Psoas muscle (tissue), 8 donors: ENCODE measurements around the gene VIM. TPM values are rescaled to one million over a fixed set of nuclear protein-coding genes. Genes with fewer than 3 reads are reported as not detected.

ENCODE experiments used
- ATAC-seq, 4 donors: fragments of 200-7000 bp; cut with Tn5 transposase; one replicate each; pipeline ENCODE4 v1.9.1; 2020; ENCODE audit warnings: moderate library complexity in 3 of 4, mild to moderate bottlenecking in 2 of 4
- DNase-seq, 2 donors: peaks; one replicate each; pipeline ENCODE4 v3.0.0-alpha.2; 2020
- H3K27ac ChIP-seq: fragments of 200-600 bp; one replicate; pipeline ENCODE4 v1.8.0; 2022
- H3K27me3 ChIP-seq, 3 donors: fragments of 200-600 bp in 1 of 3; one replicate each; pipeline versions ENCODE4 v1.6.1 to v1.8.0; 2013 to 2022; ENCODE audit warnings: low read length in 2 of 3, mild to moderate bottlenecking in 2 of 3, moderate library complexity in 1 of 3; ENCODE audit not compliant: insufficient read depth in 3 of 3
- H3K36me3 ChIP-seq, 2 donors: fragments of 200-600 bp in 1 of 2; one replicate each; pipeline versions ENCODE4 v1.6.1 to v1.8.0; 2013 to 2022; ENCODE audit warnings: low read depth in 1 of 2, mild to moderate bottlenecking in 1 of 2, moderate library complexity in 1 of 2; ENCODE audit not compliant: insufficient read depth in 1 of 2
- H3K4me1 ChIP-seq: fragments of 200-600 bp; one replicate; pipeline ENCODE4 v1.8.0; 2022
- H3K4me3 ChIP-seq: fragments of 200-600 bp; one replicate; pipeline ENCODE4 v1.8.0; 2022; ENCODE audit warnings: mild to moderate bottlenecking
- H3K9me3 ChIP-seq: fragments of 200-600 bp; one replicate; pipeline ENCODE4 v1.8.0; 2022
- CTCF ChIP-seq: fragments of 200-600 bp; IDR thresholded peaks from one replicate; pipeline ENCODE4 v1.8.0; 2022; ENCODE audit warnings: antibody characterized with exemption
- WGBS, 3 donors: extraction: QIAGEN DNeasy Blood & Tissue Kit; methylation state at CpG; one replicate each; pipeline versions ENCODE4 v1.1.6 to v1.1.7; 2013; 5-methylcytosine and 5-hydroxymethylcytosine counted together
- intact Hi-C, 2 donors: fragments of 100-400 bp; cut with DNase I; formaldehyde crosslinking; loops; one replicate each; pipeline versions ENCODE4 v1.11.0 to v1.14.2; 2022
- polyA plus RNA-seq, 3 donors: library from polyadenylated mRNA; stranded (reverse); fragments of 200-250 nt; gene quantifications; one replicate each; pipeline ENCODE4 v1.2.3, GENCODE V29; 2013
- total RNA-seq, 4 donors: library from RNA; stranded (reverse); fragmentation: NEBNext Ultra II Directional in 2 of 4; extraction: Animal tissue kit (Norgen Biotek cat#: 25700) in 2 of 4; gene quantifications; one replicate each; pipeline versions ENCODE4 v1.2.1 to v1.2.4, GENCODE V29; 2021 to 2023
- donor health status: healthy with polysubstance abuse.
- donor health status: DM: no; HTN: no; CAD: no; lungs with moderate emphysema.
- donor health status: Bipolar disorder and iron deficiency.
- donor health status: healthy.
- donor health status: DM: yes; HTN: yes; CAD: no.
- donor health status: DM: no; HTN: no; CAD: no.
- donor health status: DM: no; HTN: no; CAD: no.
- donor health status: DM: yes; HTN: yes; CAD: no.

Gene VIM
- total and polyA plus RNA-seq, 7 donors, result 126 to 443 (median 197) TPM

GRCh38 chr10:17237149-17237527 is 9.1 kb downstream of the VIM start:
- Histone ChIP-seq H3K9me3 (no peaks in the 10 kb centered on the region), H3K27ac (no peak overlapping the region), H3K27me3 (peaks cover 0 to 25% (median 3%) of the 10 kb centered on the region in 3 donors), H3K4me3 (no peak overlapping the region), H3K4me1 (peaks cover 39% of the 10 kb centered on the region), H3K36me3 (peaks cover 3 to 58% of the 10 kb centered on the region in 2 donors)
- 69 to 74% (median 74%) methylated on average over 5 of the region's 5 CpGs for WGBS, 3 donors
- DNase-seq (no peak), ATAC-seq (no peak)
- intact Hi-C loops, result no loop called here
- no peak for TF ChIP-seq CTCF

GRCh38 chr10:17237915-17238444 is 9.9 kb downstream of the VIM start:
- intact Hi-C loops, result no loop called here

GRCh38 chr10:17238445-17239291 is 10.6 kb downstream of the VIM start:
- no peak for DNase-seq
- Histone ChIP-seq H3K27ac (no peak overlapping the region), H3K36me3 (peaks cover 0 to 46% of the 10 kb centered on the region in 2 donors), H3K4me1 (peaks cover 24% of the 10 kb centered on the region), H3K27me3 (peaks cover 0 to 12% (median 3%) of the 10 kb centered on the region in 3 donors), H3K9me3 (no peaks in the 10 kb centered on the region), H3K4me3 (no peak overlapping the region)
- TF ChIP-seq CTCF, result no peak
- 46 to 57% (median 54%) methylated on average over 12 of the region's 12 CpGs for WGBS, 3 donors
- peak in 1 of 4 donors; percentile 38 for ATAC-seq
- intact Hi-C loops, result no loop called here

More at GRCh38 chr10:17237915-17238444, 9.9 kb downstream of the VIM start:
- H3K27ac ChIP-seq, result no peak overlapping the region
- H3K4me3 ChIP-seq, result no peak overlapping the region
- DNase-seq (no peak), ATAC-seq (no peak)
- peaks cover 31% of the 10 kb centered on the region for H3K4me1 ChIP-seq
- no peak for TF ChIP-seq CTCF
- H3K27me3 ChIP-seq, result peaks cover 0 to 17% (median 3%) of the 10 kb centered on the region in 3 donors
- 77 to 88% (median 82%) methylated on average over 4 of the region's 4 CpGs for WGBS, 3 donors
- peaks cover 3 to 50% of the 10 kb centered on the region in 2 donors for H3K36me3 ChIP-seq
- no peaks in the 10 kb centered on the region for H3K9me3 ChIP-seq

GRCh38 chr10:17239345-17240085 is 11.5 kb downstream of the VIM start:
- intact Hi-C loops, result no loop called here
- H3K27me3 ChIP-seq, result peaks cover 0 to 6% (median 3%) of the 10 kb centered on the region in 3 donors
- no peak for TF ChIP-seq CTCF
- H3K4me3 ChIP-seq, result no peak overlapping the region
- H3K9me3 ChIP-seq, result no peaks in the 10 kb centered on the region
- H3K4me1 ChIP-seq, result peaks cover 23% of the 10 kb centered on the region
- H3K27ac ChIP-seq, result no peak overlapping the region
- WGBS, 3 donors, result 91 to 95% (median 94%) methylated on average over 6 of the region's 6 CpGs
- DNase-seq, result no peak
- peaks cover 0 to 37% of the 10 kb centered on the region in 2 donors for H3K36me3 ChIP-seq
- no peak for ATAC-seq
